Coronary artery (tissue), 2 donors: ENCODE data around the gene TOR2A.

Source experiments
- DNase-seq: peaks from one replicate; pipeline ENCODE4 v3.0.0-alpha.2; 2017; ENCODE audit warnings: low spot score
- H3K27ac ChIP-seq, 2 donors: fragments of 200-600 bp; sonication (generic); one replicate each; pipeline ENCODE4 v1.5.1; 2016 to 2019
- H3K4me3 ChIP-seq: fragments of 200-600 bp; sonication (generic); 2 replicates; pipeline ENCODE4 v1.5.1; 2016; ENCODE audit warnings: mild to moderate bottlenecking, moderate library complexity
- TF ChIP-seq, protein P1 (sequence below): fragments of 200-600 bp; sonication (generic); IDR thresholded peaks from one replicate; pipeline ENCODE4 v1.5.1; 2019; ENCODE audit warnings: antibody characterized with exemption

TOR2A gene

GRCh38 chr9:127717766-127718165 lies 17.3 kb downstream of the TOR2A start:
- TF ChIP-seq, protein P1, sequence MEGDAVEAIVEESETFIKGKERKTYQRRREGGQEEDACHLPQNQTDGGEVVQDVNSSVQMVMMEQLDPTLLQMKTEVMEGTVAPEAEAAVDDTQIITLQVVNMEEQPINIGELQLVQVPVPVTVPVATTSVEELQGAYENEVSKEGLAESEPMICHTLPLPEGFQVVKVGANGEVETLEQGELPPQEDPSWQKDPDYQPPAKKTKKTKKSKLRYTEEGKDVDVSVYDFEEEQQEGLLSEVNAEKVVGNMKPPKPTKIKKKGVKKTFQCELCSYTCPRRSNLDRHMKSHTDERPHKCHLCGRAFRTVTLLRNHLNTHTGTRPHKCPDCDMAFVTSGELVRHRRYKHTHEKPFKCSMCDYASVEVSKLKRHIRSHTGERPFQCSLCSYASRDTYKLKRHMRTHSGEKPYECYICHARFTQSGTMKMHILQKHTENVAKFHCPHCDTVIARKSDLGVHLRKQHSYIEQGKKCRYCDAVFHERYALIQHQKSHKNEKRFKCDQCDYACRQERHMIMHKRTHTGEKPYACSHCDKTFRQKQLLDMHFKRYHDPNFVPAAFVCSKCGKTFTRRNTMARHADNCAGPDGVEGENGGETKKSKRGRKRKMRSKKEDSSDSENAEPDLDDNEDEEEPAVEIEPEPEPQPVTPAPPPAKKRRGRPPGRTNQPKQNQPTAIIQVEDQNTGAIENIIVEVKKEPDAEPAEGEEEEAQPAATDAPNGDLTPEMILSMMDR = no peak
- no peak for DNase-seq
- no peak overlapping the region for H3K4me3 ChIP-seq
- no peak overlapping the region for H3K27ac ChIP-seq

GRCh38 chr9:127716412-127716811 lies 18.7 kb downstream of the TOR2A start:
- TF ChIP-seq, protein P1 = no peak
- DNase-seq = no peak
- Histone ChIP-seq H3K4me3 (peak overlapping the region; percentile 96), H3K27ac (peak overlapping the region; percentile 73 to 75)

DNA sequence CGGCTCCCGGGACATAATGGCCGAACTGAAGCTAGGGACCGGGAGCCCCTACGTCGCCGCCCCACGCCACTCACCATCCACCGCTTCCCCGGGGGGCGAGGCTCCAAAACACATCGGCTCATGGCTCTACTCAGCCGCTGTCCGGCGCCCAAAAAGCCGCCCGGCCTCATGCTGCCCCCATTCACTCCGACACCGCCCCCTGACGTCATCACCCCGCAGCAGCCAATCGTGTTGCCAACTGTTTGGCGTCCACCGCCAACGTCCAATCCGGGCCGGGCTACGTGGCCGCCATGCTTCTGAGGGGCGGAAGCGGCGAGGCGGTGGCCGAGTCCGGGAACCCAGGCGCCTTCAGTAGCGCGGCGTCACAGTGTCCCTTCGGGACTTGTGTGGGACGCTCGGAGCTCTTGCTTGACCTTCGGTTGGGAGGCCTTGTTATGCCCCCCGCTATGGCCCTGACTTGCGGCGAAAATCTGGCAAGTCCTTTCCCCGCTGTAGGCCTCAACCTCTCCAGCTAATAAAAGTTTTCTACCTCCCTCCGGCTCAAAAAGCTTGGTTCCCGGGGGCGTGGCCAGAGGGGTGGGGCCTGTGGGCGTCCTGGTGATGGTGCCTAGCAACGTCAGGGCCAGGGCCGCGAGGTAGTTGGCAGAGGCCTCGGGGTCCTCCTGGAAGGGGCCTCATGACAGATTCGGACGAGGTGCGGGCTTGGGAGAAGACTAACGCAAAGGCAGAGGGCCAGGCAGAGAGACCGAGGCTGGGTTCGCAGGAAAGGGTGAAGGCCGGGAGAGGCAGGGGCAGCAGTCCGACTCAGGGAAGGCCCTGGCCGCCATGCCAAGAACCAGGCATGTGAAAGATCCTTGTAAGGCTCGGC lies 19.4 kb downstream of the TOR2A start, which contains the start of the genes PTRH1 and TTC16:
PTRH1 (minus strand) TSS at position 194 of the 868 bp plus-strand sequence; CDS start at position 170, 24 bp downstream.
TTC16 (plus strand) TSS at position 610 of the 868 bp plus-strand sequence; CDS start at position 677, 67 bp downstream.
- H3K27ac ChIP-seq = peak within 1 kb of the TSS; percentile 73 to 75
- peak within 1 kb of the TSS; percentile 96 for H3K4me3 ChIP-seq
- DNase-seq = peak; percentile 98
- TF ChIP-seq, protein P1 = no peak

DNA sequence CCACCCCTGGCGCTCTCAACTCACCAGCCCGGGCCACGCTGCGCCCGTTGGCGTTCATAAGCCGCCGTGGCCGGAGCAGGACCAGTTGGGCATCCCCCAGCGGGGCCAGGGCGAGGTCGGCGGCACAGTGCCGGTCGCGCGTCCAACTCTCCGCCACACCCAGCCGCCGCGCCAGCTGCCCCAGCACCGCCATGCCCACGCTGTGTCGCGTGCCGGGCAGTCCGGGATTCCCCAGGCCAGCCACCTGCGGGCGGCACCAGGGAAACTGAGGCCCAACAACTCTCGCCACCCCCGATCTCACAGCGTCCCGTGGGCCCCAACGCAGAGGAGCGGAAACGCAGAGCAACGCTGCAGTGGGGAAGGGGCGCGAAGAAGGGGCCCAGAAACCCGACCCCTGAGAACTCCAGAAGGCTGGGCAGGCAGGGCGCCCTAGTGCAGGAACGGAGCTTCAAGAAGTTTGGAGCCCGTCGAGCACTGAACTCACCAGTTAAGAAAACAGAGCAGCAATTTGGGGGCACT lies 20.1 kb downstream of the TOR2A start:
- Histone ChIP-seq H3K4me3 (peak overlapping the region; percentile 96), H3K27ac (peak overlapping the region; percentile 73 to 75)
- DNase-seq = no peak
- TF ChIP-seq, protein P1 = no peak

DNA sequence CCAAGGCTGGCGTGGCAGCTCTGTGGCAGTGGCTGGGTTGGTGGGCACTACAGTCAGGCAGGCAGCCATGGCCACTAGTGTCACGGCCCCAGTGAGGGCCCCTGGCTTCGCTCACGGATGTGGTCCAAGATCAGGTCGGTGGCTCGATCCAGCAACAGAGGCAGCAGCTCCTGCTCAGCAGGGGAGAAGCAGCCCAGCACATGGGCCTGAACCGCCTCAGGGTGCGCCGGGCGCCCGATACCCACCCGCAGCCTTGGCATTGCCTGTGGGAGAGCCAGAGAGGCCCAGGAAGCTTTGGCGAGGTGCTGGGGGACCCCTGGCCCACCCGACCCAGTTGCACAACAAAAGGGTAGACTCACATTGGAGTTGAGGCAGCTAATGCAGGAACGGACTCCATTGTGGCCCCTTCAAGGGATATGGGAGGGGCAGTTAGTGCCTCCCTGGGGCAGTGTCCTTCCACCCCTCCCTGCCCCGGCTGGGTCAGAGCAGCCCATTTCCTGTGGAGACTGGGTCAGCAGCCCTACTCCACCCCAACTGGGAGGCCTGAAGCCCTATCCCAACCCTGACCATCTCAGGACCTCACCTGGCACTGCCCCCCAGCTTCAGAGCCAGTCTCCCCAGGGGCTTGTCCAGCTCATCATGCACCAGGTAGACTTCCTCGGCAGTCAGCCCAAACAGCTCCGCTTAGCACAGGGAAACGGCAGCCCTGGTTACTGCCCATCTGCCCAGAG lies 20.9 kb downstream of the TOR2A start:
- Histone ChIP-seq H3K27ac (no peak overlapping the region), H3K4me3 (peak overlapping the region; percentile 96)
- TF ChIP-seq, protein P1 = no peak
- DNase-seq = no peak

- H3K4me3 ChIP-seq = no peak overlapping the region
- TF ChIP-seq, protein P1 = no peak
- DNase-seq = no peak
- no peak overlapping the region for H3K27ac ChIP-seq
These were observed 22.2 kb downstream of the TOR2A start for GRCh38 chr9:127712867-127713266.
